ENCODE data around the gene PLEK.
"Not testable (repeated sequence)": the region's sequence is repeated elsewhere in the genome, so short reads cannot be mapped to it uniquely, and the experiment has no call there.

PLEK gene, protein sequence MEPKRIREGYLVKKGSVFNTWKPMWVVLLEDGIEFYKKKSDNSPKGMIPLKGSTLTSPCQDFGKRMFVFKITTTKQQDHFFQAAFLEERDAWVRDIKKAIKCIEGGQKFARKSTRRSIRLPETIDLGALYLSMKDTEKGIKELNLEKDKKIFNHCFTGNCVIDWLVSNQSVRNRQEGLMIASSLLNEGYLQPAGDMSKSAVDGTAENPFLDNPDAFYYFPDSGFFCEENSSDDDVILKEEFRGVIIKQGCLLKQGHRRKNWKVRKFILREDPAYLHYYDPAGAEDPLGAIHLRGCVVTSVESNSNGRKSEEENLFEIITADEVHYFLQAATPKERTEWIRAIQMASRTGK

DNA sequence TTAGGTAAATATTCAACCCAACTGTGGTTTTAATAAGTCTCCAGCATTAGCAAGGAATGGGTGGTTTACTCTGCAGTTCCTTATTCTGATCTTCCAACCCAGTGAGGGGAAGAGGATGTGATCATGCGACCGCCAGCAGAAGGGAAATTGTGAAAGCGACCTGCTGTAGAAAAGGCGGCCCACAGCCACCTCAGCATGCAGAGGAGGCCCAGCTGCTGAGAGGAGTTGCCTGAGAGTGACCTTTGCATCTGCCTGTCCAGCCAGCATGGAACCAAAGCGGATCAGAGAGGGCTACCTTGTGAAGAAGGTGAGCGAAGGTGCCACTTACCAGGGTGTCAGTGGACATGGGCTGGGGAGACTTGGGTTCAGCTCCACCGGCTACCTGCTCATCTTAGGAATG lies at the start of gene PLEK:
Gene PLEK, plus strand, starts transcription at position 196 of the 400 bp plus-strand sequence. Its CDS starts 70 bp downstream, at position 266.
- no peak for DNase-seq (ENCODE audit: low read depth, low spot score)

DNA sequence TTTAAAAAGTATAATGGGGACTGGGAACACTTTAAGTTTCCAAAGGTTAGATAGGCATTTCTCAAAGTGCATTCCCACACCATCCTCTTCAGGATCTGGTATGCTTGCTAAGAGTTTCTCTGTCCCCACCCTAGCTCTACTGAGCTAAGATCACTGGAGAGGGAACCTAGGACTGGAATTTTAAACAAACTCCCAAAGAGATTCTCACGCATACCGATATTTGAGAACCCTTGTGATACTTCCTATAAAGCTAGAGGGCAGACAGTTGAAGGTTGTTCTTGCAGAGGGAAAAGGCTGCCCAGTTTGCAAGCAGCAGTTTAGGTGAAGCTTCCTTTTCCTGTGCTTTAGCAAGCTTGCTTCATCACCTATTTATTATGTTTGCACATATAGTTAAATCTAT lies 49.0 kb upstream of the PLEK start:
- DNase-seq (ENCODE audit: low read depth, low spot score) = no peak

DNA sequence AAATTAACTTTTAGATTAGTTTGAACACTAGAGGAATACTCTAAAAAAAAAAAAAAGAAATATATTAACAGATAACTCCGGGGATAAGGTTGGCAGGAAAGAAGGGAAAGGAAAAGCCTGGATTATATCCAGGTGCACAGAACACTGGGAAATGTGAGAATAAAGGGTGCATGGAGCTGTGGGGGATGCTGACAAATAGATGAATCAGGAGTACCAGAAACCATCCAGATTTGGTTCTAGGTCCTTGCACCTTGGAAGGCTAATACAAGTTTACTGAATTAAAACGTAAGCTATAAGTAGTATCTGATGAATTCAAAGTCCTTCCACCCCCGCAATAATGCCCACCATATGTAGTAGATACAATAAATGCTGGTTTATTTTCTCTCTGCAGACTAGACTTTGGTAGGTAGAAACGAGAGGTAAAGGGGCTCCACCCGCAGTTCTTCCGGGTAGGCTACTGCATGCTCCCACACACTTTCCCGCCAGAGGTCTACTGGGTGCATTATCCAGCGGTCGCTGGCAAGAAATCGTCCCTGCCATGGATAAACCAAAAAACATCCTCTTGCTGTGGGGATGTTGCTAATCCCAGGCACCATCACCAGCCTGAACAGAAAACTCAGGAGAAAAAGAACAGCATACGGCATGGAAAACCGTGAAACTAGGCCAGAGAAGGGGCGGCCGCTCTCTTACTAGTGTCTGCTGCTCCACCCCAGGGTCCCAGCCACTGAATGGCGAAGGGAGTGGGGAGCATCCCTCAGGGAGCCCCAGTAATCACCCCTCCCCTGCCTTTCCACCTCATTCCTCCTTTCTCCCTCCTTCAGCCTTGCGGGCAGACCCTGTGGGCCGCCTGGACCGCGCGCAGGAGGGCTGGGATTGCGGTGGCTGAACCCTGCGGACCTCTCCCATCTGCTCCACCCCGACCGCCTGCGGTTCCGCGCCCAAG lies 46.8 kb upstream of the PLEK start:
- DNase-seq (ENCODE audit: low read depth, low spot score) = no peak

DNA sequence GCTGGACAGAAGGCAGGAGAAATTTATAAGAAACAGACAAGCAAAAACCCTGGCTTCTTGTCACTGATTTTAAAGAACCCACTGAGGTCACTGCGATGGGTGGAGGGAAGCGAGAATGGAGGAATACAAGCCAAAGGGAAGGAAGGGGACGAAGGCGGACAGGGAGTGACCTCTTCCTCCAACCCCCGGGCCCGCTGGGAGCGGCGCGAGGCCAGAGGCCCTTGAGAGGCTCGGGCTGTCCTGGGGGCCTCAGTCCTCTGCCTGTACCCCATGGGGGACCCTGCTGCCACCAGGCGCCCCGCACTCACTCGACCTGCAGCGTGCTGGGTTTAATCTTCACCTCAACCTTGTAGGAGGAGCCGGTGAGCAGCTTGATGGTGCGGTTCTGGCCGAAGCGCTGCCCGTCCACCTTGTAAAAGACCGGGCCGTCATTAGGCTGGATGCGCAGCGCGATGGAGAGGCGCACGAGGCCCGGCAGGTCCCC lies 46.1 kb upstream of the PLEK start:
- DNase-seq (ENCODE audit: low read depth, low spot score) = no peak

DNA sequence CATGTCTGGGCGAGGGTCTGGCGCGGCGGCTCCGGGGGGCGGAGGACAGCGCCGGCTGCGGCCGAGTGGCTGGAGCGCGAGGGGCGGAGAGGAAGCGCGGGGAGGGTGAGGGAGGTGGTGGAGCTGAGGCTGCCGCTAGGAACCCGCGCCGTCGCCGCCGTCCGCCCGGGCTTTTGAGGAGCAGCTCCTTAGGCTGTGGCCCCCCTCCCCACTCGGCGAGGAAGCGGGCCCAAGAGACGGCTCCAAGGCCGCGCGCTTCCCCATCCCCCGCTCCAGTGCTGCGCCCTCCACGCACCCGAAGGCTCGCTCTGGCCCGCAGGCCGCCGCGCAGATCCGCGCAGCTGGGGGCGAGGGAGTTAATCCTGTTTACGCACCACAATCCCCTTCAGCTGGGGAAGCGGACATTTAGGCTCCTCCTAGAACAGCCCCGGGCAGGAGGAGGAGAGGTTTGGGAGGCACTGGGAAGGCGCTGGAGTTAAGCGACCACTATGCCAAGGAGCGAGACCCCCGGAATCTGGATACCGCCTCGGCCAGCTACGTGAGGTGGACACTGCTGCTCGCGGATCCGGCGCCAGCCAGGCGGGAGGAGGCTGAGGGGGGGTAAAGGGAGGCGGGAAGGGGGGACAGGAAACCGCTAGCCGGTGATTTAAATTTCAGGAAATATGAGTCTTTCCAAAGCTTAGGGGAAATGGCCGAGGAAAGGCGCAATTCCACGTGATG lies 45.5 kb upstream of the PLEK start, which contains the start of gene CNRIP1:
Gene CNRIP1, minus strand, starts transcription at position 552 of the 720 bp plus-strand sequence. Its CDS starts 549 bp downstream, at position 3.
- peak; percentile 24 for DNase-seq (ENCODE audit: low read depth, low spot score)

DNA sequence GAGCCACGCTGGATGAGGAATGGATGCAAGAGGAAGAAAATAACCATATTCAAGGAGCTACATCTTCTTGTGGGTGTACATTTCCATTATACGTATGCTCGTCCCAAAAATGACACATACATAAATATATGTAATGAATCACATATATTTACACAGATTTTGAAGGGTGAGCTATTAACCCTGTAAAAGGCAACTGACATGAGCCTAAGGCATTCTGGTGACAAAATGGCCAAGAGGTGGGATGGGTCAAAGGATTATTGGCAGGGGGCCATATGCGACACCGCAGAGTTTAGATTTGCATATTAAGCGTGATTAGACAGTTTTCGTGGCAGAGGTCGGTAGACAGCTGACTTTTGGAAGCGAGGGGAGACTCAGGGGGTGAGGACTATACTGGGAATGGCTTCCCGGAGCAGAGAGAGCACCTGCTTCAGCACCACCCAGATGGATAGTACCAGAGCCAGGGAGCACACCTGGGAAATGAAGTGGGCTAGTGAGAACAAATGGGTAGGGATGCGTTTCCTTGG lies 44.9 kb upstream of the PLEK start:
- no peak for DNase-seq (ENCODE audit: low read depth, low spot score)

DNA sequence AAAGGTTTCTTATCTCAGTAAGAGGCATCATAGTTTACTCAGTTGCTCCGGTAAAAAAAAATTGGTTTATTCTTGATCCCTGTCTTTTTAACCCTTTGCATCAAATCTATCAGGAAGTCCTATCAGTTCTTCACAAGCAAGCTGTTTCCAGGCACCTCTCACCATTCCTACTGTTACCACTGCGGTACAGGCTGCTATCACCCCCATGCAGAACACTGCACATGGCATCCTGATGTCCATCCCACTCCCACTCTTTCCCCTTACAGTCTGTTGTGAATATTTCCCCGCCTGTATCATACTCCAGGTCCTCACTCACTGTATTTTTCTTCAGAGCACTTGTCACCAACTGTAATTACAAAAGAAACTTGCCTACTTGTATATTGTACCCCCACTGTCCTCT lies 40.0 kb upstream of the PLEK start:
- DNase-seq (ENCODE audit: low read depth, low spot score) = no peak

DNA sequence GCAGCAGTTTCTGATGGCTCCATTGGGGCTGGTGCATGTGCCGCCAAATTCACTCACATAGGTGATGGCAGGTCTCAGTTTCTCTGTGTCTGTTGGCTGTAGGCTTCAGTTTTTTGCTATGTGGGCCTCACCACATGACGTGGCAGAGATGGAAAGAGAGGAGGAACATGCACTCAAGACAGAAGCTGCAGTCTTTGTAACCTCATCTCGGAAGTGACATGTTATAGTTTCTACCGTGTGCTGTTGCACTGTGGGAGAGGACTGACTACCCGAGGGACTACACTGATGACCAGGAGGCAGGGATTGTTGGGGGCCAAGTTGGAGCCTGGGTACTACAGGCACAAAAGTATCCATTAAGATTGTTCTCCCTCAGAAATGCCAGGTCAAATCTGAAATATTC lies 36.2 kb upstream of the PLEK start:
- DNase-seq (ENCODE audit: low read depth, low spot score) = no peak

DNA sequence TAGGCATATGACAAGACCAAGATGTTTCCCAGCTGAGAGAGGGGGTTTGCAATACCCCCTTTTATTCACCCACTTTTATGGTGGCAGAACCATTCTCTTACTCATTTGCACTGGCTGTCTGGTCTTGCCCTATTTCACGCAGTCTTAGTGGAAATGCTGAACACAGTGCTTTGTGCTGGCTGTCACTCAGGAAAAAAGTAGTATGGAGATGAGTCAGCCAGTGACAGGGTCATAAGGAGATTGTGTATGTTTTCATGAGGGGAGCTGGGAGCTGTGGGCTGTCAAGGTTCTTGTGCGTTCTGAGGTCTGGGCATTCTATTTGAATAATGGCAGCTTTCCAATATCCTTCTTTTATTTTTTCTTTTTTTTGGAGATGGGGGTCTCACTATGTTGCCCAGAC lies 34.4 kb upstream of the PLEK start:
- no peak for DNase-seq (ENCODE audit: low read depth, low spot score)

DNA sequence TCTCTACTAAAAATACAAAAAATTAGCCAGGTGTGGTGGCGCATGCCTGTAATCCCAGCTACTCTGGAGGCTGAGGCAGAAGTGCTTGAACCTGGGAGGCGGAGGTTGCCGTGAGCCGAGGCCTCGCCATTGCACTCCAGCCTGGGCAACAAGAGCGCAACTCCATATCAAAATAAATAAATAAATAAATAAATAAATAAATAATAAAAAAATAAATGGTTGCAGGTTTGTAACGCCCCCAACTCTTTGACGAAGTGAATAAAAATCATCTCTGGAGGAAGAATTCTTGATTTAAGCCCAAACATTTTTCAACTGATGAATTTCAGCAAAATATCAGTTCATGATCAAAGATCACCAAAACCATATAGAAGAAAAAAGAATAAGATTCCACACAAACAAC lies 32.1 kb upstream of the PLEK start:
- DNase-seq (ENCODE audit: low read depth, low spot score) = no peak

DNA sequence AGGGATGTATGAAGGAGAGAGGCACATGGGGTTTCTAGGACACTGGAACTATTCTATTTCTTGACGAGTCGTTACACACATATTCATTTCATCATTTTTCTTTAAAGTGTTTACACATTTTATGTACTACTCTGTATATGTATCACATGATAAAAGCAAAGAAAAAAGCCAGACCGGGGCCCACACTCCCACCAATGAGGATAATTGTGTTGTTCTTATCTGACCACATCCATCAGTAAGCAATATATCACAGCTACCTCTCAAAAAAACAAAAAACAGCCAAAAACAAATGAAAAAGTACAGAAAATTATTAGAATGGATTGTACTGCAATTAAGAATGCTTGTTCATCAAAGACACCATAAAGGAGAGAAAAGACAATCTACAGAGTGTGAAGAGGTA lies 31.2 kb upstream of the PLEK start:
- DNase-seq (ENCODE audit: low read depth, low spot score) = no peak

DNA sequence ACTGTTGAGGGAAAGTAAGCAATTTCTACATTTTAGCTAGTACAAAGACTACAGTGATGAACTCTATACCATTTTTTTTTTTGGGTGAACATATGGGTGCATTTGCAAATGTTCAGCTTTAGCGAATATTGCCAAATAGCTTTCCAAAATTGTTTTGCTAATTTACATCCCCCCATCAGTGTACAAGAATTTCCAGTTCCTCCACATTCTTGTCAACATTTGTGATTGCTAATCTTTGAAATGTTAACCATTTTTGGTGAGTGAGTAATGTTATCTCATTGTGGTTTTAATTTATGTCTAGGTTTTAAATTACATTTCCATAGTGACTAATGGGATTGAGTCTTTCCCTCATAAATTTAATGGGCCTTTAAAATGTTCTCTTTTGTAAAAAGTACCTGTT lies 28.9 kb upstream of the PLEK start:
- DNase-seq (ENCODE audit: low read depth, low spot score) = no peak

DNA sequence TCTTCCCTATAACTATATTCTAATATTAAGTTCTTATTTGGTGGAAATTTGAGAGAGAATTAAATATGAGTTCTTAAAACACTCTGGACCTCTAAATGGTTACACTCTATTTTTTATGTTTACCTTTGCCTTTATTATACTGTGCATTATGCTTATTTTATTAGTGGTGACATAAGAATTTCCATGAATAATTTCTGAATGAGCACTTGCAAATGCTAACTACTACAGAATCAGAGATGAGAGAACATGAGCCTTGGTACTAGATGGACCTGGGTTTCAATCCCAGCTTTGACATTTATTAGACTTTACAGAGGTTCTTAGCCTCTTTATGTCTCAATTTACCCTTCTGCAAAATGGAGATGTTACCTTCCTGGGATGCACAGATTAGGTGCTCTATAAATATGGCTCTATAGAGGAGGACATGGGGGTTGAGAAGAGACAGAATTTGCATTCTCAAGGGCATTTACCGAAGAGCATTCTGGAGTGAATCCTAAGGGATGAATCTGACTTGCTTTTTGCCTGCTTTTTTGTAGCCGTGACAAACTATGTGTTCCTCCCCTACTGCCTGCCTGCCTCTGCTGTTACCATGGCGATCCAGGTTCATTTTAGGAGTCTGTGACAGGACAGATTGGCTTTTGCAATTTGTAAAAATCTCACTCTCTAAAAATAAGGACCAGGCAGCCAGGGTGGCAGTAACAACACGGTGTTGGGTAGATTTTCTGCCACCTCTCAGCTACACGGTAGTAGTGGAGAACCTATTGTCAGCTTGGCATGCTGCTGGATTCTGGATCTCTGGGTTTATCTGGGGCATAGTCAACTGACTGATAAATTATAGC lies 24.6 kb upstream of the PLEK start:
- no peak for DNase-seq (ENCODE audit: low read depth, low spot score)

DNA sequence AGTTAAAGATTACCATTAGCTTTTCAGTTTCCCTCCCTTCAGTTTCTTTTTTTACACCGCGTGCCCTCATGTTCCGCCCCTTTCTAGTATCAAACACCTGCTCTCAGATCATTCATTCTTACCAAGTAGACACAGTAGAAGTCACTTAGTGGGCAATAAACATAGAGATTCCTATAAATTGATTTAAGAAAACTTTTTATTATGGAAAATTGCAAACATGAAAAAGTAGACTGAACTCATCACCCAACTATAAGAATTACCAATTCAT lies 24.1 kb upstream of the PLEK start:
- DNase-seq (ENCODE audit: low read depth, low spot score) = no peak

DNA sequence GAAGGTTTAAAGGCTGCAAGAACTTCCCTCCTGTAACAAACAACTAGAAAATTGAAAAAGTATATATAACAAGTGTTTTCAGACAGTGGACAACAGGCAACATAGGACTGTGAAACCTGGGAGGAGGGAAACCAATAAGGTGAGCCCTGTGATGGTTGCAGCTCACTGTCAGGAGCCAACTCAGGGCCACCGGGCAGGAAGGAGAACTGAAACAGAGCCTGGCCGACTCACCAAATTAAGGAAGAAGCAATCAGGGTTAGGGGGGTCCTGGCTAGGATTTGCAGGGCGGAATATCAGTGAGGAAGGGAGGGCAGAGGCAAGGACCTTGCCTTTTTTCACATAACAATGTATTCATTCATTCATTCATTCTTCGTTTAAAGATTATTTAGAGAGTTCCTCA lies 23.5 kb upstream of the PLEK start:
- no peak for DNase-seq (ENCODE audit: low read depth, low spot score)

DNA sequence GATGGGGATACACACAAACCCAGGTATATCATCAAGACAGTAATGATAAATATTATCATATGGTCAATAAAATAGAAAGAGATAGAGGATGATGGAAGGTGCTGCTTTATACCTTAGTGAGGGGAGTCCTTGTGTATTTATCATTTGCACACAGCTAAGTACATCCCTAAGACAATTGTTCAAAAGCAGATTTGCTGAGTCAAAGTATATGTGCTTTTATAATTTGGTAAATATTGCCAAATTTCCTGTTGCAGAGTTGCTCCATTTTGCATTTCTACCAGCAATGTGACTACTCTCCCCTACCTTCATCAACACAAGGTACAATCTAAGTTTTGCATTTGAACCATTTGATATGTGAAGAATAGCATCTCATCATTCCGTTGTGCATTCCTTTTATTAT lies 22.6 kb upstream of the PLEK start:
- DNase-seq (ENCODE audit: low read depth, low spot score) = no peak

DNA sequence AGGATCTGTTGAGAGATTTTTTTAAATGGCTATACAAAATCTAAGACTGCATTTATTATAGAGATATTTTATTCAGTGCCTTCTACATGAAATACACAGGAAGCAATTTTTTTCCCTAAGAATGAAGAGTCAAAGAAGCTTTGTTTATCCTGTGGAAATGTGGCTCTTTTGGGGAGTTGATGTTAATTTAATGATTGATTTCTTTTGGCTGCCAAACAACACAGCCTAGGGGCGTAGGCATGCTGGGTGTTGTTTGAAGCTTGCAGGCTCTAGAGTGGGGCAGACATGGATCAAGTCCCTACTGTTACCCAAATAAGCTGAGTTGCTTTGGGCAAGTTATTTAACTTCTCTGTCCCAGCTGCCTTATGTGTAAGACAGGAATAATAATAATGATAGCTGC lies 21.1 kb upstream of the PLEK start:
- DNase-seq (ENCODE audit: low read depth, low spot score) = no peak

DNA sequence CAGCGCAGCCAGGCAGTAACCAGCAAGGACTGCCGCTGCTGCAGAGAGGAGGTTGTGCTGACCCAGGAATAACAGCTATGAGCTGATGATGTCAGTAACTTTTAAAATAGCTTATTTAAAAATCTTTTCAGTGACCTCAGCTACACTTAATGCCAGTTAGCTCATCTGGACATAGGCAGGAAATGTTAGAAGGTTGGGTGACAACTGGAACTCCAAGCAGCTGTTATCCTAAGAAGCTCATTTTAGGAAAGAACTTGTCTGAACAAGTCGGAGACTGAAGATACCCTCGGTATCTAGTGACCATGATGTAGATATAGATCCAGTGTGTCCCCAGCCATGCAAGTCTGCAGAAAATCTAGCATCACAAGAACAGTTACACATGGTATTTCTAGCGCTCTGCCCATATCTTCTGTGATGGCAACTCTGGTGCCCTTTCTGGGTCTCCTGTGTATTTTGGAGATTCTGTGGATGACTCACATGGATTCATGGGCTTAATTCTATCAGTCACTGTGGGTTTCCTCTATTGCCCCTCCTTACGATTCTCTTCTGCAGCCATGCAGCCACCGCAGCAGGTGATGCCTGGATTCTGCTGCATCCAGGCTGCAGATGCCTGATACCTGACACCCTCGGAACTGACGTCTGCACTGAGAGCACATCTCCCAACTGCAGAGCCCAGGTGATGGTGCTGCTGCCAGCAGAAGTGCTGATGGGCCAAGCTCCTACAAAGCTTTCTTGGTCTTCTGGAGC lies 19.8 kb upstream of the PLEK start:
- no peak for DNase-seq (ENCODE audit: low read depth, low spot score)

DNA sequence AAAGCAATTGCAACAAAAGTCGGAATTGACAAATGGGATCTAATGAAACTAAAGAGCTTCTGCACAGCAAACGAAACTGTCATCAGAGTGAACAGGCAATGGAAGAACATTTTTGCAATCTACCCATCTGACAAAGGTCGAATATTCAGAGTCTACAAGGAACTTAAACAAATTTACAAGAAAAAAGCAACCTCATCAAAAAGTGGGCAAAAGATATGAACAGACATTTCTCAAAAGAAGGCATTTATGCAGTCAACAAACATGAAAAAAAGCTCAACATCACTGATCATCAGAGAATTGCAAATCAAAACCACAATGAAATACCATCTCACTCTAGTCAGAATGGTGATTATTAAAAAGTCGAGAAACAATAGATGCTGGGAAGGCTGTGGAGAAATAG lies 16.0 kb upstream of the PLEK start:
- not testable (repeated sequence) for DNase-seq (ENCODE audit: low read depth, low spot score)

DNA sequence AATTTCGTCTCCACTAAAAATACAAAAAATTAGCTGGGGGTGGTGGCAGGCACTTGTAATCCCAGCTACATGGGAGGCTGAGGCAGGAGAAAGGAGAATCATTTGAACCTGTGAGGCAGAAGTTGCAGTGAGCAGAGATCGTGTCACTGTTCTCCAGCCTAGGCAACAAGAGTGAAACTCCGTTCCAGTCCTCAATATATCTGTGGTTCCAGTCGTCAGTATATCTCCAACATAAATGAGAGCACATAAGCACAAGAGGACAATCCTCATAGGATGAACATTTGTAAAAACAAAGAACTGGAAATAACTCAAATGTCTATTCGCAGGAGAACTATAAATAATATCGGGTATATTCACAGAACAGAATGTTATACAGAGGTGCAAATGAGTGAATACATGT lies 13.1 kb upstream of the PLEK start:
- no peak for DNase-seq (ENCODE audit: low read depth, low spot score)

All from smooth muscle cell of the brain vasculature (primary cell).